Muscle layer of colon (tissue), 2 donors: ENCODE measurements around the gene KRTCAP2.

Source experiments
- H3K27ac ChIP-seq: one replicate; pipeline ENCODE4 v1.7.0; 2013; ENCODE audit warnings: low read depth, mild to moderate bottlenecking, low read length, moderate library complexity
- H3K27me3 ChIP-seq, 2 donors: one replicate each; pipeline ENCODE4 v1.7.0; 2013; ENCODE audit warnings: low read length in 2 of 2, mild to moderate bottlenecking in 2 of 2; ENCODE audit not compliant: insufficient read depth in 2 of 2, control insufficient read depth in 1 of 2
- H3K36me3 ChIP-seq: one replicate; pipeline ENCODE4 v1.7.0; 2013; ENCODE audit warnings: mild to moderate bottlenecking, low read length; ENCODE audit not compliant: insufficient read depth
- H3K4me1 ChIP-seq: one replicate; pipeline ENCODE4 v1.7.0; 2013; ENCODE audit warnings: mild to moderate bottlenecking, low read length; ENCODE audit not compliant: insufficient read depth
- H3K4me3 ChIP-seq, 2 donors: one replicate each; pipeline ENCODE4 v1.7.0; 2013; ENCODE audit warnings: low read length in 2 of 2, low read depth in 1 of 2, mild to moderate bottlenecking in 1 of 2, moderate library complexity in 1 of 2
- H3K9ac ChIP-seq: one replicate; pipeline ENCODE4 v1.7.0; 2013; ENCODE audit warnings: low read length
- H3K9me3 ChIP-seq: one replicate; pipeline ENCODE4 v1.7.0; 2013; ENCODE audit warnings: mild to moderate bottlenecking, low read length
- donor health status: abdominal sarcoma.
- donor health status: Adenocarcinoma of cecum.

Gene KRTCAP2

DNA sequence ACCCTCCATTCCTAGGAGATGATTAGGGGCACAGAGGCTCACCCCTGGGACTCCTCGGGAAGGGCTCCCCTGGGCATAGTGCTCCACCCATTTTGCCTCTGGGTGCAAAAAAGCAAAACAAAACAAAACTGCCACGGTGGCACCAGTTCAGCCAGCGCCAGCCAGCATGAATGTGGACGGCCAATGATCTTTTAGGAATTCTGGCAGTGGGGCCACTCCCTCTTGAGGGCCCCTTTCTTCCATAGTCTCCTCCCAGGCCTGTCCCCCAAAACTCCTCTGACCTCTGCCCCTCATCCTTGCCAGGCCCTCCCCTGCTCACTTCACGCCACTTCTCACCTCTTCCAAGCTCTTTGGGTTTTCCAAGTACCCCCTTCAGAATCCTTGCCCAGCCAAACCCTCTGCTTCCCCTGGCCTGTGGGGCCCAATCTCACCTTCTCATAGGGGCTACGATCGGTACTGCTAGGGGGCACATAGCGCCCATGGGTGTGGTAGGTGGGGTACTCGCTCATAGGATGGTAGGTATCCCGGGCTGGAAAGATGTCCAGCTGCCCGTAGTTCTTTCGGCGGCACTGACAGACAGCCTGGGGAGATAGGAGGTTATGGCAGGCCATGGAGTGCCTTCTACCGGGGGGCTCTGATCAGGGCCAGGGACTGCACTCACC is 13.8 kb upstream of the KRTCAP2 start:
- Histone ChIP-seq H3K9me3 (no peaks in the 10 kb centered on the region), H3K36me3 (no peaks in the 10 kb centered on the region), H3K4me1 (no peaks in the 10 kb centered on the region), H3K9ac (no peak overlapping the region), H3K27ac (no peak overlapping the region), H3K4me3 (no peak overlapping the region), H3K27me3 (no peaks in the 10 kb centered on the region)

DNA sequence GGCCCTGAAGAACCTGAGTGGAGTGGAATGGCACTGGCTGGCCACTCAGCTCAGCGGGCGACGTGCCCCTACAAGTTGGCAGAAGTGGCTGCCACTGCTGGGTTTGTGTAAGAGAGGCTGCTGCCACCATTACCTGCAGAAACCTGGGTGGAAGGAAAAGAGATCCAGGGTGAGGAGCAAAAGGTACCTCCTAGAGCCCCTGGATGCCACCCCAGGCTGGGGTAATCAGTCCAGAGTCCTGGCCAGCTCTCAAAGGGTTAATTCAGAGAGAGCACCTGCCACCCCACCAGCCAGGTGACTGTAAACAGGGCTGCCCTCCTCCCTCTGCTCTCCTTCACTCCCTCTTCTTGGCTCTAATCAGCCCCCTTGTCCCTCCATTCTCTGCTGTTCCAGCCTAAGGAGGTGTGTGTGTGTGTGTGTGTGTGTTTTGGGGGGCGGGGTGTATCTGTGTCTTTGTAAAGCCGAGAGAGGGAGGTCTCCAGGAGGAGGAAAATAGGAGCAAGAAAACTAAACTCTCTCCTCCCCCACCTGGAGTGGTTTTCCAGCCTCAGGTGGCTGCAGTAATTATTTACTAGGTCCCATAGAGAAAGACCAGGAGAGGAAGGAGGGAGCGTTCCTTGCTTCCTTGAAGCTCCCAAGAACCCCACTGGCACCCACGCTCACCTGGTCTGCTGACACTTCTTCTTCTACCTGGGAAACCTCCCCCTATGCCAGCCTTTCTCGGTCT is 13.1 kb upstream of the KRTCAP2 start:
- H3K9me3 ChIP-seq = no peaks in the 10 kb centered on the region
- no peak overlapping the region for H3K27ac ChIP-seq
- no peak overlapping the region for H3K4me3 ChIP-seq
- no peaks in the 10 kb centered on the region for H3K4me1 ChIP-seq
- H3K9ac ChIP-seq = no peak overlapping the region
- no peaks in the 10 kb centered on the region for H3K36me3 ChIP-seq
- H3K27me3 ChIP-seq = no peaks in the 10 kb centered on the region

DNA sequence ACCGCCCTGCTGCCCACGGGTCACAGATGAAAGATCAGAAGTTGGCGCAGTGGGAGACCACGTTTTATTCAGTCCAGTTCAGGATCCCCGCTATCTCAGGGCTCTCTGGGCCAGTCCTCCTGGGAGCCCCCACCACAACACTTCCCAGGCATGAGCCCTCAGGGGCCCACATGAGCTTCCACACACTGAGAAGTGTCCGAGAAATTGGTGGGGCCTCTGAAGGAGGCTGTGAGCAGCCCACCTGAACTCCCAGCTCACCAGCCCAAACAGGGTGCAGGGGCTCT is 12.6 kb upstream of the KRTCAP2 start:
- H3K36me3 ChIP-seq = no peaks in the 10 kb centered on the region
- no peaks in the 10 kb centered on the region for H3K27me3 ChIP-seq
- H3K4me1 ChIP-seq = no peaks in the 10 kb centered on the region
- no peaks in the 10 kb centered on the region for H3K9me3 ChIP-seq
- H3K4me3 ChIP-seq = no peak overlapping the region
- no peak overlapping the region for H3K9ac ChIP-seq
- H3K27ac ChIP-seq = no peak overlapping the region

DNA sequence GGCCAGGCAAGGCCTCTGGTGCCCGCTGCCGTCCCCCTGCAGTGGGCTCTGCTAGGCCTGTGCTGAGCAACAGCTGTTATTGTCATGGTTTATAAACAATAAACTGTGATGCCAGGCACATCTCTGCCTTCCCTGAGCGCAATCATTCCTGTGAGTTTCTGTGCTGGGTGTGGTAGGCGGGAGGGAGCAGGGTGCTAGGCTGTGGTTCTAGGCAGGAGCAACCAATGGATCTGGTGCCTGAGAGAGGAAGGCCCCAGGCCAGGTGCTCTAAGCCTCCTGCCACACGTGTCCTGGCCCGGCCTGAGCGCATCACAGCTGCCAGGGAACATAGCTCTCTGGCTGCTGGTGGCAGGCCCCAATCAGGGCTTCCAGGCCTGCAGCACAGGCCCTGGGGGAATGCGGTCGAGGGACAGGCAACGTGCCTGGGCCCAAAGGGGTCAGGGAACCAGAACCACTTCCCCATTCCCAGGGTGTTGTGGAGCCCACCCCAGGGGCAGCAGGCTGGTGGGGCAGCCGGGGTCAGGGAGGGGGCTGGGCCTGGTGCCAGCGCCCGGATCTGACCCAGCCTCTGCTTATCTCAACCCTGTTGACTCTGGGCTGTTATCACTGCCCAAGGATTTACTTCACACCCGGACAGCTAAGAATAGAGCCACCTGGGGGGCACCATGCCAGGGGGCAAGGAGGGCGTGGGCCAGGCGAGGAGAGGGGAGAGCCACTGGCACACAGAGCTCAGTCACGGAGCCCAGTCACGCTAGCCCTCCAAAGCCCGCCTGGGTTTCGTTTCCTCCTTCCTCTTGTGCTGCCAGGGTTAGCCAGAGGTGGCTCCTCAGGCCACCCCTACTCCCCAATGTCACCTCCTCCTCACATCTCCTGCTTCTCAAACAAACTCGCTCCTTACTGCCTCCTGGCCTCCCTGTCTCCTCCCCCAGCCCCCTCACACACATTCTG is 12.0 kb upstream of the KRTCAP2 start:
- Histone ChIP-seq H3K9me3 (no peaks in the 10 kb centered on the region), H3K27ac (no peak overlapping the region), H3K27me3 (no peaks in the 10 kb centered on the region), H3K9ac (no peak overlapping the region), H3K36me3 (no peaks in the 10 kb centered on the region), H3K4me1 (no peaks in the 10 kb centered on the region), H3K4me3 (no peak overlapping the region)

DNA sequence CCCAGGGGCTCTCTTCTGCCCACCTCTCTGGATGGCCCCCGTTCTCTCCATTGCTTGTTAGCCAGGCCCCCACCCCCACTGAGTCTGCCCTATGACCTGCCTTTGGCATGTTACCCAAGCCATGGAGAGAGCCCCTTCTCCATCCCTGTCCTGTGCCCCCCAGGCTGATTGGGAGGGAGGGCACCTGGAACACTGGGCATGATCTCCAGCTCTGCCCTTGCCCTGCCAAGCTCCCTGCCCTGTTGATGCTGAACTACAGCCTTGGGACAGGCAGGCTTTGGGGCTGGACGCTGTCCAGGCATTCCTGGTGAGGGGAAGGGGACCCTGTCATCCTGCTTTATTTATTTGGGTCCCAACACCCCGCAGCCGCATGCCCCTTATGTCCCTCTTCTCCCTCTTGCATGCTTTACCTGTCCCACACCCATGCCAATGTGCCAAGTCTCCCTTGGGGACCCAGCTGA is 11.3 kb upstream of the KRTCAP2 start:
- no peak overlapping the region for H3K4me3 ChIP-seq
- H3K9me3 ChIP-seq = no peaks in the 10 kb centered on the region
- H3K36me3 ChIP-seq = no peaks in the 10 kb centered on the region
- no peak overlapping the region for H3K9ac ChIP-seq
- no peaks in the 10 kb centered on the region for H3K4me1 ChIP-seq
- no peaks in the 10 kb centered on the region for H3K27me3 ChIP-seq
- no peak overlapping the region for H3K27ac ChIP-seq

DNA sequence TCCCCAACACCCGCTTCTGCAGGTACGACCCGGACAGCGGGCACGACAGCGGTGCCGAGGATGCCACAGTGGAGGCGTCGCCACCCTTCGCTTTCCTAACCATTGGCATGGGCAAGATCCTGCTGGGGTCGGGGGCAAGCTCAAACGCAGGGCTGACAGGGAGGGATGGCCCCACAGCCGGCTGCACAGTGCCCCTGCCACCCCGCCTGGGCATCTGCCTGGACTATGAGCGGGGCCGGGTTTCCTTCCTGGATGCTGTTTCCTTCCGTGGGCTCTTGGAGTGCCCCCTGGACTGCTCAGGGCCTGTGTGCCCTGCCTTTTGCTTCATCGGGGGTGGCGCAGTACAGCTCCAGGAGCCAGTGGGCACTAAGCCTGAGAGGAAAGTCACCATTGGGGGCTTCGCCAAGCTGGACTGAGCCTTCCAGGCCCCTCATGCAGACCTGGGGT is 10.7 kb upstream of the KRTCAP2 start:
- no peaks in the 10 kb centered on the region for H3K4me1 ChIP-seq
- H3K27me3 ChIP-seq = no peaks in the 10 kb centered on the region
- H3K36me3 ChIP-seq = no peaks in the 10 kb centered on the region
- H3K27ac ChIP-seq = no peak overlapping the region
- no peaks in the 10 kb centered on the region for H3K9me3 ChIP-seq
- no peak overlapping the region for H3K9ac ChIP-seq
- no peak overlapping the region for H3K4me3 ChIP-seq

DNA sequence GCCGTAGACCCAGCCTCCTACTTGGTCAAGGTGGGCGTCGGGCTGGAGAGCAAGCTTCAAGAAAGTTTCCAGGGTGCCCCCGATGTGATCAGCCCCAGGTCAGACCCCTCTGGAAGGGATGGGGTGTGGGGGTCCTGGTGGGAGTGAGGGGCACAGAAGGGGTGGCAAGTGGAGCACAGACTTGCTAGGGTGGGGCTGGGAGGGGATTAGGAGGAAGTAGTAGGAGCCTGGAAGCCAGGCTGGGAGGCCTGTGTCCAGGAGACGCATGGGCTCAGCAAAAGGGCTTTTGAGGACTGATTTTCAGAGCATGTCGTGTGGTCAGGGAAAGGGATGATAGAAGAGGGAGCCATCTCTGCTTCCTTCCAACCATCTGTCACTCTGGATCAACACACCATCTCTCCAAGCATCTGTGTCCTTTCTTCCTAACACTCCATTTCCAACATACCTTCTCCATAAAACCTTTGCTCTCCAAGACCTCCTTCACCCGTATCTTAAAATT is 9.0 kb upstream of the KRTCAP2 start:
- H3K27me3 ChIP-seq = no peaks in the 10 kb centered on the region
- peaks cover 3% of the 10 kb centered on the region for H3K4me1 ChIP-seq

DNA sequence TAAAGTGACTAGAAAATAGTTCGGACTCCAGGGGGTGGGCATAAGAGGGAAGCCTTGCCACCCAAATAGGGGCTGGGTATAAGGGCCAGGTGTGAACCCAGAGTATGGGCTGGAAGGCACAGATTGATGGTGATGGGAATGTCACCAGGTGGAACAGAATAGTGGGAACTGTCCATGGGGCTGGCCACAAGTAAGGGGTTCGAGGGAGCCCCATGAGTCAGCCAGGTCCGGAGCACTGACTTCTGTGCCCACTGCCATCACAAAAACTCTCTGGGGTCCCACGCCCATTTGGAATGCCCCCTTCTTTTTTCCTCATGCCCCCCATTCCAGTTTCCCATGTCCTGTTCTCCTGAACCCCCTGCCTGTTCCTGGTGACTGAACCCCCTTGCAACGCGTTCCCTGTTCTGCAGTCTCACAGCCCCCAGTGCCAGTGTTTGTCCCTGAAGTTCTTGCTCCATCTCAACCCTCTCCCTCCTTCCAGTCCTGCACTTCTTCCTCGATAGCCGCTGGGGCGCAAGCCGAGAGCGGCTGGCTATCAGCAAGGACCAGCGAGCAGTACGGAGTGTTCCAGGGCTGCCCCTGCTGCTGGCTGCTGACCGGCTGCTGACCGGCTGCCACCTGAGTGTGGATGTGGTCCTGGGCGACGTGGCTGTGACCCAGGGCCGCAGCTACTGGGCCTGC is 8.4 kb upstream of the KRTCAP2 start:
- Histone ChIP-seq H3K4me3 (no peak overlapping the region), H3K4me1 (peaks cover 9% of the 10 kb centered on the region), H3K27me3 (no peaks in the 10 kb centered on the region), H3K27ac (no peak overlapping the region), H3K9me3 (no peaks in the 10 kb centered on the region), H3K36me3 (no peaks in the 10 kb centered on the region), H3K9ac (no peak overlapping the region)

More for the DNA sequence above, 9.0 kb upstream of the KRTCAP2 start:
- no peaks in the 10 kb centered on the region for H3K36me3 ChIP-seq
- no peaks in the 10 kb centered on the region for H3K9me3 ChIP-seq
- no peak overlapping the region for H3K4me3 ChIP-seq
- no peak overlapping the region for H3K27ac ChIP-seq
- H3K9ac ChIP-seq = no peak overlapping the region

DNA sequence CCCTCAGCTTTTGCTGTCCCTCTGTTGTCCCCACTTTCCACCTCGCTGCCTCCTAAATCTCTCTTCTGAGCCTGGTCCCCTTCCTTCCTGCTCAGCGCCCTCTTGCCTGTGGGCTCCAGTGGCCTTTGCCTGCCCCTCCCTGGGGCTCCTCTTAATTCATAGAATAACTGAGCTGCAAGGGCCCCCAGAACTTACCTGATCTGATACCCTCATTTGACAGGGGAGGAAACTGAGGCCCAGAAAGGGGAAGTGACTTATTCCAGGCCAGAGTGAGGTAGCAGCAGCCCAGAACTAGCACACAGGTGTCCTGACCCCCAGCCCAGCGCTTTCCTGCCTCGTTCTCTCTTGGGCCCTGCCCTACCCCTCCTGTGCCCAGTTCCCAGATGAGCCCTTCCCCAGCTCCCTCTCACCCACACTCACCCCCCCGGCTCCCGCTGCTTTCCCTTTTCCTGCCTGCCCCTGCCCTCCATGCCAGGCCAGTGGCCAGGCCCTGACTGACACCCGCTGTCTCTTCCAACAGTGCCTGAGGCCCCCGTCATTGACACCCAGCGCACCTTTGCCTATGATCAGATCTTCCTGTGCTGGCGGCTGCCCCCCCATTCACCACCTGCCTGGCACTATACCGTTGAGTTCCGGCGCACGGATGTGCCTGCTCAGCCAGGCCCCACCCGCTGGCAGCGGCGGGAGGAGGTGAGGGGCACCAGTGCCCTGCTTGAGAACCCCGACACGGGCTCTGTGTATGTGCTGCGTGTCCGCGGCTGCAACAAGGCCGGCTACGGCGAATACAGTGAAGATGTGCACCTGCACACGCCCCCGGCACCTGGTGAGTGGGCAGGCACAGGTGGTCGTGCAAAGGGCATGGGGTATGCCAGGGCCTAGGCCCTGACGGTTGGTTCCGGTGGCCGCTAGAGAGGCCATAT is 6.3 kb upstream of the KRTCAP2 start:
- Histone ChIP-seq H3K4me3 (no peak overlapping the region), H3K36me3 (no peaks in the 10 kb centered on the region), H3K27me3 (peaks cover 0 to 14% of the 10 kb centered on the region in 2 donors), H3K4me1 (peaks cover 11% of the 10 kb centered on the region), H3K27ac (no peak overlapping the region), H3K9me3 (no peaks in the 10 kb centered on the region), H3K9ac (no peak overlapping the region)

DNA sequence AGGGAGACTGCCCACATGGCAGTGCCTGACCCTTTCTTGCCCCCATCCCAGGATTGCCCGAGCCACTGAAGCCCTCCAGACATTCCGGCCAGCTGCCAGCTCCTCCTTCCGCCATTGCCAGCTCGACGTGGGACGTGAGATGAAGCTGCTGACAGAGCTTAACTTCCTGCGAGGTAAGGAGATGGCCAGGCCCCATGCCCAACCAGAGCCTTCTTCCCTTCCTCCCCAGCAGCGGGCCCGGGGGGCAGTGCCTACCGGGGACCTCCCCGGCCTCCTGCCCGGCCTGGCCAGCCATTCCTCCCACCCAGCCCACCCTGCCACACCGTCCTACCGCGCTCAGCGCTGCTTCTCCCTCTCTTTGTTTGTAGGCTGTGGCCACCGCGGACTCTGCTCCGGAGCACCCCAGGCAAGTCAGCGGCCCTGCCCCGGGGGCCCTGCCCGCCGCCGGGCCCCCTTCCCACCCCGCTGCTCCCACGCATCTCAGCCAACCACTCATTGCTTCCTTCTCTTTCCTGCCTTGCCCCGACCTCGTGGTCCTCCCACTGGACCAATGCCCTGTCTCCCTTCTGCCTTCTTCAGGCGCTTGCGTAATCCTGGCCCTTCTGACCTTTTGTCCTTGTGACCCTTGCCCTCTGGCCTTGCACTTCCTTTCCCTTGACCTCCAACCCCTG is 5.5 kb upstream of the KRTCAP2 start:
- Histone ChIP-seq H3K27ac (no peak overlapping the region), H3K9me3 (no peaks in the 10 kb centered on the region), H3K36me3 (no peaks in the 10 kb centered on the region), H3K4me3 (no peak overlapping the region), H3K9ac (no peak overlapping the region), H3K27me3 (peaks cover 0 to 22% of the 10 kb centered on the region in 2 donors), H3K4me1 (peaks cover 12% of the 10 kb centered on the region)
